ENCODE measurements around the gene B4GALT3.

The B4GALT3 gene

GRCh38 chr1:161160671-161161145 is 16.6 kb downstream of the B4GALT3 start:
- no peak for DNase-seq

- DNase-seq = no peak
Measured at GRCh38 chr1:161159913-161160243, 17.4 kb downstream of the B4GALT3 start.

- DNase-seq = peak; percentile 97
Measured at GRCh38 chr1:161159087-161159912, 18.0 kb downstream of the B4GALT3 start, which contains the start of gene USP21. TSS of gene USP21 (plus strand) at chr1:161159500. CDS start at chr1:161160641, 1,141 bp downstream.

GRCh38 chr1:161158316-161159010 is 18.8 kb downstream of the B4GALT3 start:
- DNase-seq = no peak

GRCh38 chr1:161157867-161158266 is 19.4 kb downstream of the B4GALT3 start:
- no peak for DNase-seq

GRCh38 chr1:161153682-161154337 is 23.5 kb downstream of the B4GALT3 start, which contains the start of gene UFC1:
TSS of gene UFC1 (plus strand) at chr1:161153978. CDS start at chr1:161153998, 20 bp downstream.
- peak; percentile 93 for DNase-seq

- DNase-seq = no peak
Measured at GRCh38 chr1:161153176-161153575, 24.1 kb downstream of the B4GALT3 start.

GRCh38 chr1:161145832-161146231 is 31.5 kb downstream of the B4GALT3 start:
- DNase-seq = no peak

GRCh38 chr1:161140755-161141400 is 36.4 kb downstream of the B4GALT3 start:
- DNase-seq = no peak

GRCh38 chr1:161139766-161140165 is 37.5 kb downstream of the B4GALT3 start:
- DNase-seq = peak; percentile 56

GRCh38 chr1:161138431-161138830 is 38.9 kb downstream of the B4GALT3 start:
- no peak for DNase-seq

- DNase-seq = no peak
Measured at GRCh38 chr1:161137881-161138280, 39.4 kb downstream of the B4GALT3 start.

- no peak for DNase-seq
Measured at GRCh38 chr1:161133220-161133740, 44.0 kb downstream of the B4GALT3 start.

- peak; percentile 95 for DNase-seq
Measured at GRCh38 chr1:161132410-161133219, 44.7 kb downstream of the B4GALT3 start, which contains the start of gene DEDD. TSS of gene DEDD (minus strand) at chr1:161132667. CDS start at chr1:161124462, 8,205 bp downstream.

- DNase-seq = peak; percentile 12
Measured at GRCh38 chr1:161131523-161132409, 45.5 kb downstream of the B4GALT3 start.

GRCh38 chr1:161130266-161130665 is 47.0 kb downstream of the B4GALT3 start:
- DNase-seq = no peak

- DNase-seq = no peak
Measured at GRCh38 chr1:161128591-161129420, 48.5 kb downstream of the B4GALT3 start.

- DNase-seq = no peak
Measured at GRCh38 chr1:161127649-161128048, 49.7 kb downstream of the B4GALT3 start.

GRCh38 chr1:161122967-161123366 is 54.3 kb downstream of the B4GALT3 start:
- DNase-seq = no peak

GRCh38 chr1:161121834-161122233 is 55.5 kb downstream of the B4GALT3 start:
- DNase-seq = no peak

Measured in RPMI8226 (cell line).